ENCODE data around the gene TK1. TPM values are rescaled to one million over a fixed set of nuclear protein-coding genes. Genes with fewer than 3 reads are reported as not detected.

TK1 gene
- total RNA-seq, 1 experiment from 2014 or later, result 72.5 TPM

DNA sequence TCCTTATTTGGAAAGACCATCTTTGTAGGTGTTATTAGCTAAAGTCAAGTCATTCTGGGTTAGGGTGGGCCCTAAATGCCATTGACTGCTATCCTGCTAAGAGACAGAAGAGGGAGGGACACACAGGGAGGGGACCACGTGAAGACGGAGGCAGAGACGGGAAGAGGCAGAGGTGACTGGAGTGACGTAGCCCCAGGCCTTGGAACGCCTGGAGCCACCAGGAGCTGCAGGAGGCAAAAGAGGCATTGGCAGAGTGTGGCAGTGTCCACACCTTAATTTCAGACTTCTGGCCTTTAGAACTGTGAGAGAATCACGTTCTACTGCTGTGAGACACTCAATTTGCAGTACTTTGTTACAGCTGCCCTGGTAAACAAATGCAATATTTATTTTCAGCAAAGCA is 13.6 kb upstream of the TK1 start:
- no peaks in the 10 kb centered on the region for H3K9me3 Mint-ChIP-seq
- ATAC-seq, result no peak
- ChIA-PET CTCF (interaction anchor here (4.7 to 5.1 kb wide), 2 partner anchors 14 to 25 kb away, joined by 23 to 26 read pairs; partner anchors contain the start of genes AFMID and TK1), POLR2A (no interaction called here)
- TF ChIP-seq CDX4 (CRISPR knock-in tag; IDR thresholded peaks at IDR 0.05; ENCODE audit: borderline replicate concordance) (no peak), IRF1 (CRISPR knock-in tag; IDR thresholded peaks at IDR 0.05) (no peak), NFYB (CRISPR knock-in tag; conservative IDR thresholded peaks at IDR 0.05; ENCODE audit: low read depth) (no peak)
- no peak overlapping the region for H3K4me3 Mint-ChIP-seq
- peaks cover 29% of the 10 kb centered on the region for H3K4me1 Mint-ChIP-seq
- peaks cover 45% of the 10 kb centered on the region for H3K36me3 Mint-ChIP-seq
- H3K27me3 Mint-ChIP-seq (ENCODE audit: low read depth), result no peaks in the 10 kb centered on the region
- H3K27ac Mint-ChIP-seq, result no peak overlapping the region
- no peak for DNase-seq (ENCODE audit: low spot score)

DNA sequence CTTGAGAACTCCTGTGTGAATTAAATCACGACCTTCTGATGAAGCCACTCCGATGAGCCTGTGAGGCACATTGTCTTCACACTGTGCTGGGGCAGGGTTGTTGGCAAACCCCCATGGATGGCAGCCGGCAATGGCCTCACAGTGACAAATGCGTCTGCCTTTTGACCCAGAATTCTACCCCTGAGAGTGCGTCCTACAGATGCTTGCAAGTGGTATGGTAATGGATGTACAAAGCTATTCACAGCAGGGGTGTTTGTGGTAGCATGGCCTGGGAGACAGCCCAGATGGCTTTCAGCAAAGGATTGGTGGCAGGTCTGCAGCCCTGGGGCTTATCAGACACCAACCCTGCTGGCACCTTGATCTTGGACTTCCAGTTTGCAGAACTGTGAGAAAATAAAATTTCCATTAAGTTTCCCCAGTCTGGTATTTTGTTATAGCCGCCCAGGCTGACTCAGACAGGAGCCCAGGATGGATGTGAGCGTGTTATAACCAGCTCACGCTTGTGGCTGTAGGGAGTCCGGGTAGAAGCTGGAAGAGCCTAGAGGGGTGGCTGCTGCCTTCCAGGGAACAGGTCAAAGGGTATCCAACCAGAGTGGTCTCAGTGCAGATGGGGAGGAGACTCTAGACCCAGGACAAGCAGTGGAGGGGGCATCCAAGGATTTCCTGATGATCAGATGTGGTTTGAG is 10.4 kb upstream of the TK1 start:
- no peak for TF ChIP-seq ETV6 (CRISPR knock-in tag; IDR thresholded peaks at IDR 0.05)
- no peak for TF ChIP-seq ZNF396 (CRISPR knock-in tag; IDR thresholded peaks at IDR 0.05; ENCODE audit: borderline replicate concordance)
- TF ChIP-seq SMAD4 (CRISPR knock-in tag; IDR thresholded peaks at IDR 0.05), result no peak
- TF ChIP-seq ATF1 (CRISPR knock-in tag; IDR thresholded peaks at IDR 0.05), result no peak
- TF ChIP-seq TCF7 (CRISPR knock-in tag; IDR thresholded peaks at IDR 0.05; ENCODE audit: low read depth), result no peak
- TF ChIP-seq ZBTB21 (CRISPR knock-in tag; IDR thresholded peaks at IDR 0.05; ENCODE audit: borderline replicate concordance), result no peak
- TF ChIP-seq, protein P1, sequence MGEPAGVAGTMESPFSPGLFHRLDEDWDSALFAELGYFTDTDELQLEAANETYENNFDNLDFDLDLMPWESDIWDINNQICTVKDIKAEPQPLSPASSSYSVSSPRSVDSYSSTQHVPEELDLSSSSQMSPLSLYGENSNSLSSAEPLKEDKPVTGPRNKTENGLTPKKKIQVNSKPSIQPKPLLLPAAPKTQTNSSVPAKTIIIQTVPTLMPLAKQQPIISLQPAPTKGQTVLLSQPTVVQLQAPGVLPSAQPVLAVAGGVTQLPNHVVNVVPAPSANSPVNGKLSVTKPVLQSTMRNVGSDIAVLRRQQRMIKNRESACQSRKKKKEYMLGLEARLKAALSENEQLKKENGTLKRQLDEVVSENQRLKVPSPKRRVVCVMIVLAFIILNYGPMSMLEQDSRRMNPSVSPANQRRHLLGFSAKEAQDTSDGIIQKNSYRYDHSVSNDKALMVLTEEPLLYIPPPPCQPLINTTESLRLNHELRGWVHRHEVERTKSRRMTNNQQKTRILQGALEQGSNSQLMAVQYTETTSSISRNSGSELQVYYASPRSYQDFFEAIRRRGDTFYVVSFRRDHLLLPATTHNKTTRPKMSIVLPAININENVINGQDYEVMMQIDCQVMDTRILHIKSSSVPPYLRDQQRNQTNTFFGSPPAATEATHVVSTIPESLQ (CRISPR knock-in tag; IDR thresholded peaks at IDR 0.05), result no peak
- TF ChIP-seq, protein P2, sequence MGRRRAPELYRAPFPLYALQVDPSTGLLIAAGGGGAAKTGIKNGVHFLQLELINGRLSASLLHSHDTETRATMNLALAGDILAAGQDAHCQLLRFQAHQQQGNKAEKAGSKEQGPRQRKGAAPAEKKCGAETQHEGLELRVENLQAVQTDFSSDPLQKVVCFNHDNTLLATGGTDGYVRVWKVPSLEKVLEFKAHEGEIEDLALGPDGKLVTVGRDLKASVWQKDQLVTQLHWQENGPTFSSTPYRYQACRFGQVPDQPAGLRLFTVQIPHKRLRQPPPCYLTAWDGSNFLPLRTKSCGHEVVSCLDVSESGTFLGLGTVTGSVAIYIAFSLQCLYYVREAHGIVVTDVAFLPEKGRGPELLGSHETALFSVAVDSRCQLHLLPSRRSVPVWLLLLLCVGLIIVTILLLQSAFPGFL (CRISPR knock-in tag; IDR thresholded peaks at IDR 0.05; ENCODE audit: borderline replicate concordance), result no peak
- no peak for TF ChIP-seq CTCF (IDR thresholded peaks at IDR 0.05)
- H3K9me3 Mint-ChIP-seq, result no peaks in the 10 kb centered on the region
- ChIA-PET CTCF (interaction anchor here (0.9 to 4.7 kb wide), 4 partner anchors 11 to 112 kb away, joined by 4 to 23 read pairs (median 4); no protein-coding TSS in a partner anchor), POLR2A (interaction anchor here (0.9 kb wide), 1 partner anchor 11 kb away, joined by 3 read pairs; the partner anchor contains the start of genes AFMID and TK1)
- no peaks in the 10 kb centered on the region for H3K27me3 Mint-ChIP-seq (ENCODE audit: low read depth)
- H3K4me3 Mint-ChIP-seq, result no peak overlapping the region
- ATAC-seq (peak; percentile 34), DNase-seq (ENCODE audit: low spot score) (no peak)
- peak overlapping the region; percentile 66; the same call in 1 of the 2 replicates for H3K27ac Mint-ChIP-seq
- peaks cover 29% of the 10 kb centered on the region for H3K4me1 Mint-ChIP-seq
- H3K36me3 Mint-ChIP-seq, result peaks cover 45% of the 10 kb centered on the region

GRCh38 chr17:78196716-78197115 is 9.9 kb upstream of the TK1 start:
- no peaks in the 10 kb centered on the region for H3K9me3 Mint-ChIP-seq
- H3K27me3 Mint-ChIP-seq (ENCODE audit: low read depth), result no peaks in the 10 kb centered on the region
- ATAC-seq, result no peak
- peaks cover 29% of the 10 kb centered on the region for H3K4me1 Mint-ChIP-seq
- CTCF ChIA-PET, result interaction anchor here (1.7 to 4.7 kb wide), 2 partner anchors 21 to 54 kb away, joined by 5 to 23 read pairs; no protein-coding TSS in a partner anchor
- no peak for DNase-seq (ENCODE audit: low spot score)
- POLR2A ChIA-PET, result no interaction called here
- no peak overlapping the region for H3K4me3 Mint-ChIP-seq
- H3K36me3 Mint-ChIP-seq, result peaks cover 44% of the 10 kb centered on the region
- TF ChIP-seq, protein P1 (CRISPR knock-in tag; IDR thresholded peaks at IDR 0.05), result no peak
- TF ChIP-seq ATF1 (CRISPR knock-in tag; IDR thresholded peaks at IDR 0.05) (no peak), FOXJ3 (CRISPR knock-in tag; IDR thresholded peaks at IDR 0.05; ENCODE audit: borderline replicate concordance) (no peak), CTCF (IDR thresholded peaks at IDR 0.05) (no peak)
- H3K27ac Mint-ChIP-seq, result peak overlapping the region; percentile 72; the same call in 1 of the 2 replicates

Measured in WTC11 (cell line).